Measurements from ENCODE around the gene URI1.

DNA sequence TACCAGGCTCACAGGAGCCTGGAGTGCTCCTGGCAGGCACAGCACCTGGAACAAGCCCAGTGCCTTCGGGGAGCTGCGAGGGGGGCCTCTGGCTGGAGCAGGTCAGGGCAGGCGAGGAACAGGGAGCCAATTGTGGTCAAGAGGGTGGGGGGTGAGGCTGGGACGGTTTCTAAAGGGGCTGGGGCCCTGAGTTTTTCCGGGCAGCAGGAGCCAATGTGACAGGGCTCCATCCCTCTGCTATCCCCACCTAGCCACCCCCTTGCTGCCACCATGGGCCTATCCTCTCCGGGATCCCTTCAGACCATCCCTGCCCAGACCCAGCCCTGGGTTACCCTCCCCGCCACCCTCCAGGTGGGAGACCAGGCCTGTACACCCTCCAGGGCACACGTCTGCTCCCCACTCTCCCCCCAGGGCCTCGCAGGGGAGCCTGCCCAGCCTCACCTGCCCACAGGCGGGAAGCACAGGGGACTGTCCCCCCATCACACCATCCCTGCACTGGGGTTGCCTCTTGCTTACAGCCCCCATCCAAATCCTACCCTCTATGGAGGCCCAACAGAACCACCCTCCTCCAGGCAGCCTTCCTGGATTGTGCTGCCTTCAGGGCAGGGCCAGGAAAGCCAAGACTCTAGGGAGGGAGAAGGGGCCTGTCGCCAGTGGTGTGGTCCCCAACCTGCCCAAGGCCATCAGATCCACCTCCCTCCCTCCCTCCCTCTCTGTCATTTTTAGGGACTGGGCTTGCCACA is 121.0 kb downstream of the URI1 start:
- TF ChIP-seq POLR2AphosphoS5 (IDR thresholded peaks at IDR 0.05; ENCODE audit: borderline replicate concordance, low read depth, low read length) (no peak), EZH2 (IDR thresholded peaks at IDR 0.05) (no peak), FOXP2 (optimal IDR thresholded peaks at IDR 0.05; ENCODE audit: control extremely low read depth, extremely low read length, insufficient read depth) (no peak)

Measured in SK-N-MC (cell line).